Upper lobe of right lung (tissue), 1 donor: ENCODE measurements around the gene ACER3. TPM values are rescaled to one million over a fixed set of nuclear protein-coding genes. Genes with fewer than 3 reads are reported as not detected.

ENCODE experiments used
- ATAC-seq: fragments of 200-7000 bp; cut with Tn5 transposase; one replicate; pipeline ENCODE4 v1.9.1; 2020; ENCODE audit warnings: mild to moderate bottlenecking, moderate library complexity
- DNase-seq: peaks from one replicate; pipeline ENCODE4 v3.0.0-alpha.2; 2020
- H3K27ac ChIP-seq: fragments of 200-600 bp; one replicate; pipeline ENCODE4 v1.8.0; 2022
- H3K27me3 ChIP-seq: fragments of 200-600 bp; one replicate; pipeline ENCODE4 v1.8.0; 2022; ENCODE audit warnings: mild to moderate bottlenecking
- H3K36me3 ChIP-seq: fragments of 200-600 bp; one replicate; pipeline ENCODE4 v1.8.0; 2022
- H3K4me1 ChIP-seq: fragments of 200-600 bp; one replicate; pipeline ENCODE4 v1.8.0; 2022
- H3K4me3 ChIP-seq: fragments of 200-600 bp; one replicate; pipeline ENCODE4 v1.8.0; 2022; ENCODE audit warnings: mild to moderate bottlenecking
- H3K9me3 ChIP-seq: fragments of 200-600 bp; one replicate; pipeline ENCODE4 v1.8.0; 2022
- CTCF ChIP-seq: fragments of 200-600 bp; IDR thresholded peaks from one replicate; pipeline ENCODE4 v1.8.0; 2022; ENCODE audit warnings: antibody characterized with exemption
- intact Hi-C: fragments of 100-400 bp; cut with DNase I; formaldehyde crosslinking; loops from one replicate; pipeline ENCODE4 v1.11.0; 2022
- total RNA-seq: library from RNA; stranded (reverse); fragmentation: NEBNext Ultra II Directional; extraction: Animal tissue kit (Norgen Biotek cat#: 25700); gene quantifications from one replicate; pipeline ENCODE4 v1.2.1, GENCODE V29; 2021
- donor health status: DM: no; HTN: yes; CAD: no; lungs with severe emphysema.

The ACER3 gene
- total RNA-seq, 1 donor from 2014 or later: 42.2 TPM

GRCh38 chr11:76919887-76920746 lies 59.4 kb downstream of the ACER3 start:
- no peaks in the 10 kb centered on the region for H3K27me3 ChIP-seq
- intact Hi-C loops: loop anchor here (10.0 kb wide), 2 partner anchors 115 to 195 kb away; no protein-coding TSS in a partner anchor
- H3K36me3 ChIP-seq: no peaks in the 10 kb centered on the region
- DNase-seq: peak; percentile 75
- H3K27ac ChIP-seq: no peak overlapping the region
- TF ChIP-seq CTCF: peak; percentile 89
- peaks cover 5% of the 10 kb centered on the region for H3K4me1 ChIP-seq
- ATAC-seq: peak; percentile 97
- no peak overlapping the region for H3K4me3 ChIP-seq
- no peaks in the 10 kb centered on the region for H3K9me3 ChIP-seq

GRCh38 chr11:76927160-76927559 lies 66.4 kb downstream of the ACER3 start:
- Histone ChIP-seq H3K4me3 (no peak overlapping the region), H3K9me3 (no peaks in the 10 kb centered on the region), H3K27ac (no peak overlapping the region), H3K4me1 (no peaks in the 10 kb centered on the region), H3K27me3 (no peaks in the 10 kb centered on the region), H3K36me3 (peaks cover 2% of the 10 kb centered on the region)
- ATAC-seq (no peak), DNase-seq (no peak)
- no peak for TF ChIP-seq CTCF
- intact Hi-C loops: loop anchor here (10.0 kb wide), 1 partner anchor 202 kb away; no protein-coding TSS in a partner anchor

GRCh38 chr11:76935042-76935441 lies 74.3 kb downstream of the ACER3 start:
- ATAC-seq (no peak), DNase-seq (no peak)
- Histone ChIP-seq H3K36me3 (peaks cover 9% of the 10 kb centered on the region), H3K4me3 (no peak overlapping the region), H3K27ac (no peak overlapping the region), H3K27me3 (no peaks in the 10 kb centered on the region), H3K9me3 (peaks cover 9% of the 10 kb centered on the region), H3K4me1 (no peaks in the 10 kb centered on the region)
- no peak for TF ChIP-seq CTCF
- intact Hi-C loops: no loop called here

- DNase-seq (no peak), ATAC-seq (no peak)
- Histone ChIP-seq H3K9me3 (peaks cover 9% of the 10 kb centered on the region), H3K27ac (no peak overlapping the region), H3K4me1 (no peaks in the 10 kb centered on the region), H3K36me3 (no peaks in the 10 kb centered on the region), H3K27me3 (no peaks in the 10 kb centered on the region), H3K4me3 (no peak overlapping the region)
- intact Hi-C loops: no loop called here
- TF ChIP-seq CTCF: no peak
Observed at GRCh38 chr11:76939219-76939631, 78.5 kb downstream of the ACER3 start.

- no peak for DNase-seq
- H3K9me3 ChIP-seq: peaks cover 5% of the 10 kb centered on the region
- intact Hi-C loops: no loop called here
- no peaks in the 10 kb centered on the region for H3K36me3 ChIP-seq
- no peak for TF ChIP-seq CTCF
- H3K4me1 ChIP-seq: no peaks in the 10 kb centered on the region
- no peak overlapping the region for H3K27ac ChIP-seq
- no peaks in the 10 kb centered on the region for H3K27me3 ChIP-seq
- no peak for ATAC-seq
- no peak overlapping the region for H3K4me3 ChIP-seq
Observed at GRCh38 chr11:76944225-76944624, 83.5 kb downstream of the ACER3 start.
